ENCODE data around the gene EFCAB10. TPM values are rescaled to one million over a fixed set of nuclear protein-coding genes. Genes with fewer than 3 reads are reported as not detected.

The EFCAB10 gene
- total and polyA plus RNA-seq, 12 donors, result 0.10 to 0.27 (median 0.11) TPM; not detected in 9

- 88 to 100% (median 95%) methylated on average over 1 of the region's 1 CpG for WGBS, 4 donors
- H3K4me3 ChIP-seq, result no peak overlapping the region
- DNase-seq, result no peak
- H3K9me3 ChIP-seq (replicated peaks in 1 of 3), result no peaks in the 10 kb centered on the region
- peaks cover 0 to 65% of the 10 kb centered on the region in 2 donors for H3K36me3 ChIP-seq (replicated peaks in 1 of 2)
- H3K27me3 ChIP-seq, result no peaks in the 10 kb centered on the region
- TF ChIP-seq POLR2A (IDR thresholded peaks at IDR 0.05) (no peak), CTCF (IDR thresholded peaks at IDR 0.05) (no peak)
- no peak overlapping the region for H3K27ac ChIP-seq
- intact Hi-C loops (cut with DNase I), result no loop called here
- no peaks in the 10 kb centered on the region for H3K4me1 ChIP-seq (replicated peaks in 1 of 2)
Observed at GRCh38 chr7:105559926-105560325, 21.4 kb downstream of the EFCAB10 start.

GRCh38 chr7:105538339-105538738, 43.0 kb downstream of the EFCAB10 start:
- no peak overlapping the region for H3K4me3 ChIP-seq
- no peak overlapping the region for H3K27ac ChIP-seq
- no peaks in the 10 kb centered on the region for H3K9me3 ChIP-seq (replicated peaks in 1 of 3)
- H3K4me1 ChIP-seq (replicated peaks in 1 of 2), result peaks cover 1 to 7% of the 10 kb centered on the region in 2 donors
- no peak for DNase-seq
- no peaks in the 10 kb centered on the region for H3K27me3 ChIP-seq
- WGBS, 4 donors, result 62 to 85% (median 72%) methylated on average over 2 of the region's 2 CpGs
- no peak for TF ChIP-seq POLR2A (IDR thresholded peaks at IDR 0.05)
- TF ChIP-seq CTCF (IDR thresholded peaks at IDR 0.05), result no peak
- H3K36me3 ChIP-seq (replicated peaks in 1 of 2), result peaks cover 0 to 69% of the 10 kb centered on the region in 2 donors
- intact Hi-C loops (cut with DNase I), result no loop called here

GRCh38 chr7:105532709-105533460, 48.4 kb downstream of the EFCAB10 start:
- Histone ChIP-seq H3K4me3 (peak overlapping the region; percentile 66 to 98 (median 93)), H3K9me3 (replicated peaks in 1 of 3) (no peaks in the 10 kb centered on the region), H3K4me1 (replicated peaks in 1 of 2) (peaks cover 8 to 15% of the 10 kb centered on the region in 2 donors), H3K36me3 (replicated peaks in 1 of 2) (peaks cover 0 to 21% of the 10 kb centered on the region in 2 donors), H3K27me3 (no peaks in the 10 kb centered on the region), H3K27ac (peak overlapping the region in 2 of 5 donors; percentile 79 to 86)
- intact Hi-C loops (cut with DNase I), result no loop called here
- TF ChIP-seq CTCF (IDR thresholded peaks at IDR 0.05), result no peak
- no peak for TF ChIP-seq POLR2A (IDR thresholded peaks at IDR 0.05)
- DNase-seq, result no peak
- 32 to 43% (median 38%) methylated on average over 10 to 12 of the region's 12 CpGs for WGBS, 4 donors

- WGBS, 4 donors, result 1 to 7% (median 2%) methylated on average over 15 to 42 of the region's 42 CpGs
- Histone ChIP-seq H3K9me3 (replicated peaks in 1 of 3) (no peaks in the 10 kb centered on the region), H3K36me3 (replicated peaks in 1 of 2) (peaks cover 0 to 12% of the 10 kb centered on the region in 2 donors), H3K27me3 (no peaks in the 10 kb centered on the region), H3K27ac (peak within 1 kb of the TSS; percentile 26 to 86 (median 81)), H3K4me3 (peak within 1 kb of the TSS; percentile 66 to 98 (median 93)), H3K4me1 (replicated peaks in 1 of 2) (peaks cover 8 to 15% of the 10 kb centered on the region in 2 donors)
- DNase-seq, result peak; percentile 89 to 96 (median 92)
- intact Hi-C loops (cut with DNase I), result no loop called here
- TF ChIP-seq POLR2A (IDR thresholded peaks at IDR 0.05), result peak; percentile 82 to 92
- peak; percentile 33 to 56 (median 50) for TF ChIP-seq CTCF (IDR thresholded peaks at IDR 0.05)
Observed at GRCh38 chr7:105531792-105532671, 49.3 kb downstream of the EFCAB10 start, which contains the start of gene RINT1. TSS of gene RINT1 (plus strand) at chr7:105532201. CDS start at chr7:105532316, 115 bp downstream.

All from adrenal gland (tissue), 12 donors.